Endothelial cell of umbilical vein (primary cell): ENCODE measurements around the gene PPP6R1. TPM values are rescaled to one million over a fixed set of nuclear protein-coding genes. Genes with fewer than 3 reads are reported as not detected.

Experiments
- BruUV-seq: library from RNA; stranded (reverse); fragments of 400-500 nt; replicated peaks from 2 replicates; lab custom pipeline; 2021; lab: Mats Ljungman, UMichigan
- CTCF ChIA-PET: fragments of 300-600, 350-600 bp; sonication (Branson Sonifier 250); formaldehyde crosslinking; loops from one replicate; lab custom pipeline; 2021; ENCODE audit warnings: antibody characterized with exemption, inconsistent platforms; lab: Charles Lee
- POLR2A ChIA-PET: fragments of 300-600, 350-600 bp; sonication (Branson Sonifier 250); formaldehyde crosslinking; loops from one replicate; lab custom pipeline; 2021; ENCODE audit warnings: antibody characterized with exemption, inconsistent platforms; lab: Charles Lee
- DNase-seq: peaks from one replicate; pipeline ENCODE4 v3.0.0-alpha.2; 2011; ENCODE audit warnings: low read depth, low spot score
- FAIRE-seq: peaks from 2 replicates; lab custom pipeline; 2011; peaks lifted over from hg19 to GRCh38; lab: Jason Lieb, UNC
- H2AFZ ChIP-seq: 2 replicates; pipeline ENCODE4 v1.6.0; 2012; ENCODE audit warnings: low read depth, low read length, control low read depth, inconsistent platforms
- H3K27ac ChIP-seq: 2 replicates; pipeline ENCODE4 v1.5.1; 2011; ENCODE audit warnings: low read depth, mild to moderate bottlenecking, control low read depth, low read length, moderate library complexity; ENCODE audit not compliant: insufficient read depth
- H3K27me3 ChIP-seq, 2 experiments: 2 replicates each; pipeline versions ENCODE4 v1.6.0 to v1.6.1; 2011; ENCODE audit warnings: low read length in 2 of 2, mixed read lengths in 1 of 2; ENCODE audit not compliant: control insufficient read depth in 2 of 2, insufficient read depth in 2 of 2
- H3K36me3 ChIP-seq, 2 experiments: 2 replicates in 1 of 2; 3 replicates in 1 of 2; pipeline ENCODE4 v1.5.1; 2011; ENCODE audit warnings: low read length in 2 of 2, mild to moderate bottlenecking in 1 of 2, moderate library complexity in 1 of 2; ENCODE audit not compliant: control insufficient read depth in 2 of 2, insufficient read depth in 2 of 2; ENCODE audit errors: extremely low read depth in 1 of 2
- H3K4me1 ChIP-seq: 3 replicates; pipeline ENCODE4 v1.5.1; 2011; ENCODE audit warnings: mild to moderate bottlenecking, low read length; ENCODE audit not compliant: control insufficient read depth, insufficient read depth; ENCODE audit errors: extremely low read depth
- H3K4me2 ChIP-seq: 2 replicates; pipeline ENCODE4 v1.6.1; 2011; ENCODE audit warnings: low read length, control low read depth, mixed read lengths; ENCODE audit not compliant: insufficient read depth
- H3K4me3 ChIP-seq, 3 experiments: fragments of 200-600 bp in 1 of 3; sonication (generic), shearing (Covaris generic) in 1 of 3; replicated peaks in 1 of 3; 2 replicates each; pipeline ENCODE4 v1.5.1; 2011 to 2016; ENCODE audit warnings: control low read depth in 3 of 3, low read length in 3 of 3, mild to moderate bottlenecking in 2 of 3, inconsistent platforms in 1 of 3, low read depth in 1 of 3, moderate library complexity in 1 of 3; ENCODE audit not compliant: insufficient read depth in 1 of 3
- H3K79me2 ChIP-seq: 2 replicates; pipeline ENCODE4 v1.6.0; 2012; ENCODE audit warnings: low read length, inconsistent platforms; ENCODE audit not compliant: control insufficient read depth, insufficient read depth
- H3K9ac ChIP-seq: replicated peaks from 2 replicates; pipeline ENCODE3; 2011; ENCODE audit warnings: low read length, control low read depth; ENCODE audit not compliant: insufficient read depth; ENCODE audit errors: extremely low read depth
- H3K9me1 ChIP-seq: replicated peaks from 3 replicates; pipeline ENCODE4 v1.6.0; 2011; ENCODE audit warnings: mild to moderate bottlenecking, low read length; ENCODE audit not compliant: control insufficient read depth, insufficient read depth; ENCODE audit errors: extremely low read depth
- H3K9me3 ChIP-seq: replicated peaks from 2 replicates; pipeline ENCODE4 v1.5.1; 2012; ENCODE audit warnings: low read length, inconsistent platforms; ENCODE audit not compliant: control insufficient read depth, insufficient read depth
- H4K20me1 ChIP-seq: replicated peaks from 2 replicates; pipeline ENCODE3; 2011; ENCODE audit warnings: mild to moderate bottlenecking, low read length; ENCODE audit not compliant: control insufficient read depth, insufficient read depth; ENCODE audit errors: extremely low read depth
- CTCF ChIP-seq, 2 donors: IDR thresholded peaks; 1 replicate in 1 of 2; 2 replicates in 1 of 2; pipeline ENCODE4 v1.5.1; 2011; ENCODE audit warnings: low read length in 2 of 2, mild to moderate bottlenecking in 2 of 2, moderate library complexity in 2 of 2, control low read depth in 1 of 2, inconsistent platforms in 1 of 2, low read depth in 1 of 2; ENCODE audit not compliant: insufficient read depth in 1 of 2; ENCODE audit errors: extremely low read depth in 1 of 2
- EZH2 ChIP-seq: IDR thresholded peaks from 2 replicates; pipeline ENCODE4 v1.6.1; 2012; ENCODE audit warnings: borderline replicate concordance, low read depth, mild to moderate bottlenecking, moderate library complexity, low read length, inconsistent platforms; ENCODE audit not compliant: severe bottlenecking
- FOS ChIP-seq: IDR thresholded peaks from 2 replicates; pipeline ENCODE4 v1.6.1; 2011; ENCODE audit warnings: mild to moderate bottlenecking, low read length, moderate library complexity, borderline replicate concordance; ENCODE audit not compliant: insufficient read depth
- GATA2 ChIP-seq: IDR thresholded peaks from 2 replicates; pipeline ENCODE4 v1.7.0; 2011; ENCODE audit warnings: low read depth, mild to moderate bottlenecking, moderate library complexity, mixed read lengths, low read length; ENCODE audit not compliant: insufficient read length, insufficient read depth
- JUN ChIP-seq: IDR thresholded peaks from 2 replicates; pipeline ENCODE4 v1.6.1; 2011; ENCODE audit warnings: borderline replicate concordance, low read depth; ENCODE audit not compliant: insufficient read length, insufficient read depth
- MAX ChIP-seq: IDR thresholded peaks from 2 replicates; pipeline ENCODE4 v1.6.1; 2011; ENCODE audit not compliant: insufficient read depth, insufficient read length
- MYC ChIP-seq: IDR thresholded peaks from one replicate; pipeline ENCODE4 v1.6.1; 2011; ENCODE audit warnings: mild to moderate bottlenecking, low read depth, low read length
- POLR2A ChIP-seq: IDR thresholded peaks from 2 replicates; pipeline ENCODE4 v1.6.1; 2012; ENCODE audit warnings: low read depth, mild to moderate bottlenecking, control low read depth, low read length
- POLR2AphosphoS5 ChIP-seq: IDR thresholded peaks from 2 replicates; pipeline ENCODE4 v1.6.1; 2012; ENCODE audit warnings: low read depth, mild to moderate bottlenecking, control low read depth, low read length, moderate library complexity; ENCODE audit not compliant: insufficient read depth
- dilution Hi-C: fragments of 300-500 bp; cut with MboI; formaldehyde crosslinking; loops from one replicate; pipeline ENCODE4 v1.15.0; 2019; ENCODE audit warnings: low sequenced_read_pairs; ENCODE audit not compliant: extremely low pct_ligation_motif_present
- intact Hi-C: fragments of 100-400 bp; cut with micrococcal nuclease; formaldehyde crosslinking; loops from one replicate; pipeline ENCODE4 v1.10.0; 2022
- polyA plus RNA-seq, 4 experiments: library from polyadenylated mRNA; depleted of rRNA in 3 of 4; stranded (reverse) in 3 of 4; unstranded in 1 of 4; fragments of >200 nt; gene quantifications; 2 replicates each; pipeline versions ENCODE4 v1.2.1 to v1.2.3, GENCODE V29; 2011 to 2012; ENCODE audit warnings: missing spikeins in 1 of 4
- total RNA-seq: library from RNA; stranded (reverse); gene quantifications from 2 replicates; pipeline ENCODE4 v1.2.3, GENCODE V29; 2021

PPP6R1 gene
- total and polyA plus RNA-seq, 2 donors (not counting 3 experiments of a cell fraction or from before 2014, with no cell fraction given): 35.7 to 71.8 TPM

GRCh38 chr19:55216461-55217198 lies 42.2 kb downstream of the PPP6R1 start:
- no peaks in the 10 kb centered on the region for H3K9me3 ChIP-seq
- peak overlapping the region; percentile 21 for H3K9ac ChIP-seq
- H3K27ac ChIP-seq: peak overlapping the region; percentile 65
- no peaks in the 10 kb centered on the region for H3K36me3 ChIP-seq
- FAIRE-seq (peak; percentile 99), DNase-seq (peak; percentile 97)
- H3K4me1 ChIP-seq: peaks cover 9% of the 10 kb centered on the region
- peak overlapping the region in 1 of 3 experiments; percentile 3 for H3K4me3 ChIP-seq
- no peak overlapping the region for H2AFZ ChIP-seq
- H3K79me2 ChIP-seq: no peaks in the 10 kb centered on the region
- TF ChIP-seq CTCF (IDR thresholded peaks at IDR 0.05; ENCODE audit: extremely low read depth in 1 of 2, insufficient read depth in 1 of 2, low read depth in 1 of 2, low read length in 2 of 2): no peak
- TF ChIP-seq FOS: peak; percentile 98
- no peak for TF ChIP-seq POLR2A
- TF ChIP-seq GATA2: peak; percentile 28
- no peak for TF ChIP-seq EZH2
- TF ChIP-seq POLR2AphosphoS5: peak; percentile 68
- peak; percentile 91 for TF ChIP-seq JUN
- TF ChIP-seq MYC: peak; percentile 50
- peak; percentile 40 for TF ChIP-seq MAX
- CTCF ChIA-PET: interaction anchor here (0.8 to 1.6 kb wide), 7 partner anchors 10 to 99 kb away, joined by 3 to 13 read pairs (median 4); partner anchors contain the start of genes DNAAF3, PPP1R12C and PPP6R1
- peak overlapping the region; percentile 55 for H3K4me2 ChIP-seq
- no peaks in the 10 kb centered on the region for H3K9me1 ChIP-seq
- H3K27me3 ChIP-seq: no peaks in the 10 kb centered on the region
- dilution Hi-C loops (no loop called here), intact Hi-C loops (loop anchor here (1.0 to 5.0 kb wide), 4 partner anchors 43 to 169 kb away; partner anchors contain the start of genes DNAAF3, KMT5C, PPP6R1 and RPL28)
- H4K20me1 ChIP-seq: no peaks in the 10 kb centered on the region
- no TSS peak for BruUV-seq
- POLR2A ChIA-PET: interaction anchor here (1.0 to 1.1 kb wide), 2 partner anchors 18 to 43 kb away, joined by 3 to 15 read pairs; partner anchors contain the start of gene PPP6R1
